Measurements from ENCODE around the gene SV2C.

The SV2C gene

DNA sequence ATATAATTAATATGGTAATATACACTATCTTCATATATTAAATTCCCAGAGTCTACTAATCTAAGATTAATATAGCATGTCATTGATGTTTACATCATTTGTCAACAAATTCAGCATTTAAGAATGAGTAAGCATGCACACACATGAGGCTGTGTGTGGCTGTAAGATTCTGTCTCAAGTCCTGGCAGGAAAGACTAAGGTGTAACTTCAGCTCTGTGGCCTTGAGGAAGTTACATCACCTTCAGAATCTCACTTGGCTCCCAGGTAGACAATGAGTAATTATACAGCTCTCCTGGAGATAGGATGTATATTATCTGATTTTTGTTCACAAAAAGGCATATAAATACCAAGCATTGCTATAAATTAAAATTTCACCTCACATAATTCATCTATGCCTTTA is 200.5 kb downstream of the SV2C start:
- TF ChIP-seq, protein P1, sequence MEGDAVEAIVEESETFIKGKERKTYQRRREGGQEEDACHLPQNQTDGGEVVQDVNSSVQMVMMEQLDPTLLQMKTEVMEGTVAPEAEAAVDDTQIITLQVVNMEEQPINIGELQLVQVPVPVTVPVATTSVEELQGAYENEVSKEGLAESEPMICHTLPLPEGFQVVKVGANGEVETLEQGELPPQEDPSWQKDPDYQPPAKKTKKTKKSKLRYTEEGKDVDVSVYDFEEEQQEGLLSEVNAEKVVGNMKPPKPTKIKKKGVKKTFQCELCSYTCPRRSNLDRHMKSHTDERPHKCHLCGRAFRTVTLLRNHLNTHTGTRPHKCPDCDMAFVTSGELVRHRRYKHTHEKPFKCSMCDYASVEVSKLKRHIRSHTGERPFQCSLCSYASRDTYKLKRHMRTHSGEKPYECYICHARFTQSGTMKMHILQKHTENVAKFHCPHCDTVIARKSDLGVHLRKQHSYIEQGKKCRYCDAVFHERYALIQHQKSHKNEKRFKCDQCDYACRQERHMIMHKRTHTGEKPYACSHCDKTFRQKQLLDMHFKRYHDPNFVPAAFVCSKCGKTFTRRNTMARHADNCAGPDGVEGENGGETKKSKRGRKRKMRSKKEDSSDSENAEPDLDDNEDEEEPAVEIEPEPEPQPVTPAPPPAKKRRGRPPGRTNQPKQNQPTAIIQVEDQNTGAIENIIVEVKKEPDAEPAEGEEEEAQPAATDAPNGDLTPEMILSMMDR (IDR thresholded peaks at IDR 0.05): no peak

DNA sequence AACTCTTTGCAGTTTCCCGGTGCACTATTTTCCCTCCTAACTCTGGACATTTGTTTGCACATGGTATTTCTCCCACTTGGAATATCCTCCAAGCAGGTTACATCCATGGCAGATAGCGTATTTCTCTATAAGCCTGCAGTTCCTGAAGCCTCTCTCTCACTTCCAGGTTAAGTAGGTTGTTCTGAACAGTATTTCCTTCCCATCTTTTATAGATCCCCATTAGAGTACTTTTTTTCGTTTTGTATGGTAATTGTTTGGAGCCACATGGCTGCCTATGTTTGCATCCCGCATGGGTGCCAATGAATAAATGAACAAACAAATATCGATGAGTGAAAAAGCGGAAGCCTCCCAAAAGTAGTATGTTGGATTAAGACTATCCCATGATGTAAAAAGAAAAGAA is 206.5 kb downstream of the SV2C start:
- TF ChIP-seq, protein P1 (IDR thresholded peaks at IDR 0.05): no peak

DNA sequence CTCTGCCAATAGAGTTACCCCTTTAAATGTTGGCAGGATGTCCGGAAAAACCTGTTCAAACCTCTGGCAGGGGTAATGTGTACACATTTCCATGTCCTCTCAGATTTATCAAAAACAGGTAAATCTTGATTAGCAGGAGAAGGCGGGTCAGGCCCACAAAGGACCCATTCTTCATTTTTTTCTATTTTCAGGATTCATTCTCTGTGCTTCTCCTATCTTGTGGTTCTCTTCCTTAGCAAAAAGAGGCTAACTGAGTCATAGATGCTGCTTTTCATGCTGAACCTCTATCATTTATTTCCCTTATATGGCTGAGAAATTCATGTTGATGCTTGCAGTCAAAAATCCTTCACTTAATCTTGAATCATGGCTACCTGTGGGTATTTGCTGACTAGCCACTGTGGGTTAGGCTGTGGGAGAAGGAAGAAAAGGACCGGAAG is 207.2 kb downstream of the SV2C start:
- TF ChIP-seq, protein P1 (IDR thresholded peaks at IDR 0.05): no peak

DNA sequence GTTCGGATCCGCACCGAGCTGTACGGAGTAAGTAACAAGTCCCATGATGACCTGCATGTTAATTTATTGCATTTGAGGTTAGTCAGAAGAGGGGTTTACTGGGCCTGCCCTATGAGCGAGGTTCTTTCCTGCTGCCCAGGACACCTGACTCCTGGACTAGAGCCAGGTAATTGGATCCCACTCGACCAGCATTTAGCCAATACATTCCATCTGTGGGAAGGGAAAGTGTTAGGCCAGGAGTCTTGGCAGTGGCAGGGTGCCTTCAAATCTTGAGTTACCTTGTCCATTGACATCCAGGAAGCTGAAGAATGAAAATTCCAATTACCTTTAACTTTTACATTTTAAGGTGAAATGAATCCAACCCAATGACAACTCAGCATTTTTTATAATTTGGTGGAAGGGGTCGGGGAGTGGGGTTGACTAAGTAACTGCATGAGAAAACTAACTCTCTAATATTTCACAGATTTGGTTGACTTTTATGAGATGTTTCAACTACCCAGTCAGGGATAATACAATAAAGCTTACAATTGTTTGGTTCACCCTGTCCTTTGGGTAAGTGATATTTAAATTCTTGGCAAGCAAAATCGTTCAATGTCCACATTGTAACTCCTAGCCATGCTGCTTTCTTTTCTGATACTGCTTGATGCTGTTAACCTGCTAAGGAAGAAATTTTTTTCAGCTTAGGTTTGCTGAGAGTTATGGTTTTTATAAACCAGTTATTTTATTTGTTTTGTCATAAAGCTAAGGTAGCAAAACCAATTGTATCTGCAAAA is 208.3 kb downstream of the SV2C start:
- TF ChIP-seq, protein P1 (IDR thresholded peaks at IDR 0.05): no peak

DNA sequence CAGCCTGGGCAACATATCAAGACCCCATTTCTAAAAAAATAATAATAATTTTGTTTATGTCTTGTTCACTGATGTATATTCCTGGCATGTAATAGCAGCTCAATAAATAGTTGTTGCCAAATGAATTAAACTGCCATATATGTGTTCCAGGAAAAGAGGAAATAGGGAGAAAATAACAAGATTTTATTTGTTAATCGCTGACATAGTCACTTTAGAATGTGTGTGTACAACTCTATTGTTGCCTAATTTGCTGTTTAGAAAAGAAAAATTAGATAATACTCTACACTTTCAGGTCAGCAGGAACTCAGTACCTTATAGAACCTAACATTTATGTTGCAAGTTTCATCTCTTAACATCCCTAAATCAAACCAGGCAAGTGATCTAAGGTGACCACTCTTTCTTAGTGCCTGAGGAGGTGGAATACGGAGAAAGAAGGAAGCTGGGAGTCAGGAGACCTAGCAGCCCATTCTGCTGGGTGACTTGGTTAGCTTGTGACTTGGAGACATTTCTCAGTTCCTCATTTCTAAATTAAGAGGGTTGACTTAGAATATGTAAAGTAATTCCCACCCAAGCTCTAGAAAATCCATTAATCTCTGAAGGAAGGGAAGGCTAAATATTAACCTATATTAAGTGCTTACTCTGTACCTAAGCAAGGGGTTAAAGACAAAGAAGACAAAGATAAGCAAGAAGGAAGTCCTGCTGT is 209.6 kb downstream of the SV2C start:
- TF ChIP-seq, protein P1 (IDR thresholded peaks at IDR 0.05): no peak

DNA sequence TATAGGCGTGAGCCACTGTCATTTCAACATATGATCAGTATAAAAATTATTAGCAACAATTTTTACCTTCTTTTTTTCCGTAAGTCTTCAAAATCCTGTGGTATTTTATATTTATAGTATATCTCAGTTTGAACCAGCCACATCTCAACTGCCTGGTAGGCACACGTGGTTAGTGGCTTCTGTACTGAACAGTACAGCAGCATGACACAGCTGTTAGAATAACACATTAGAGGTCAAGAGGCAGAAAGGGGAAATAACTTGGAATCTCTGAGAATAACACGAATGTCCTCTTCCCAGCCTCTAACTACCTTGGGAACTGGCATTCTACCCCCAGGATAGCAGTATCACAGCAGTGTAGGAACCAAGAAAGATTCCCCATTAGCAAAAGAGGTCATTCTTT is 211.4 kb downstream of the SV2C start:
- TF ChIP-seq, protein P1 (IDR thresholded peaks at IDR 0.05): no peak

DNA sequence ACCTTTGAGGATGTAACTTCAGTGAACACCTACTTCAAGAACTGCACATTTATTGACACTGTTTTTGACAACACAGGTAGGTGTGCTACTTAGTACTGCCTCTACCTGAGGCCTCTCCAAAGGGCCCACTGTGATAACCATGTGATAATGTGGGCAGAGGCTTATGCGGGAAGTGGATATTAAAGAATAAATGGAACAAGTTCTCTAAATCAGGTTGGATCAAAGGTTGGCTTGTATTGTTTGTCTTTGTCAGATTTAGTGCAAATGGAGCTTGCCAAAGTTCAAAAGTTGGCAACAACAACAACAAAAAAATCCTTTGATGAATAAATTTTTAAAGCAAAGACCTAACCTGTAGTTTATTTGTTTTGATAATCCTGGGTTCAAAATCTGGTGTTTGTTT is 215.7 kb downstream of the SV2C start:
- TF ChIP-seq, protein P1 (IDR thresholded peaks at IDR 0.05): no peak
